GM12891 (cell line): ENCODE data around the gene HOXB6.

ENCODE experiments used
- PAX5 ChIP-seq: IDR thresholded peaks from 2 replicates; pipeline ENCODE4 v1.6.1; 2011; ENCODE audit warnings: low read length, moderate library complexity, mild to moderate bottlenecking; ENCODE audit not compliant: insufficient read depth, severe bottlenecking
- POLR2A ChIP-seq: IDR thresholded peaks from 2 replicates; pipeline ENCODE4 v1.6.1; 2011; ENCODE audit warnings: low read depth, low read length, control low read depth
- POLR2AphosphoS5 ChIP-seq: IDR thresholded peaks from 2 replicates; pipeline ENCODE4 v1.6.1; 2011; ENCODE audit warnings: low read depth, low read length, control low read depth
- POU2F2 ChIP-seq: IDR thresholded peaks from 2 replicates; pipeline ENCODE4 v1.6.1; 2011; ENCODE audit warnings: low read depth, mild to moderate bottlenecking, control low read depth, low read length, moderate library complexity
- SPI1 ChIP-seq: IDR thresholded peaks from 2 replicates; pipeline ENCODE4 v1.6.1; 2011; ENCODE audit warnings: low read depth, low read length, control low read depth
- TAF1 ChIP-seq: IDR thresholded peaks from 2 replicates; pipeline ENCODE4 v1.6.1; 2011; ENCODE audit warnings: low read depth, low read length, control low read depth

DNA sequence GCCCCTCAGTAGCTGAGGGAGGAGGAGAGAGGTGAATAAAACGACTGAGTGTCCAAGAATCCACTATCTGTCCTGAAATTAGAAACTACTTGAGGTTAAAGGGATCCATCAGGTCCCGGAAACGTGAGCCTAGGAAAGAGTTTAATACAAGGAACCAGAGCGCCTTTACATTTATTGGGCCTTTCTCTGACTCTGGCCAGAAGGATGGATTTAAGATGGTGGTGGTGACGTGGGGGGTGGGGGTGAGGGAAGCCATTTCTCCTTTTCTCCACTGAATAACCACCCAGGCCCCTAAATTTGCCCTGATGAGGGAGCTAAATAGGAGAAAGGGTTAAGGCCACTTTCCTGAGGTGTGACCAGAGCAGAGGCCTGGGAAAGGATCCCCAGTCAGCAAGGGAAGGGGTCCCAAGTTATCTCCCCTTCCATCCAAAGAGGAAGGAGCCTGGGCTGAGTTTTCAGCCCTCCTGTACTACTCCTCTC is 22.4 kb upstream of the HOXB6 start:
- TF ChIP-seq POLR2A (no peak), POLR2AphosphoS5 (no peak), TAF1 (no peak), POU2F2 (no peak), PAX5 (no peak), SPI1 (no peak)
